H1 (cell line): ENCODE measurements around the gene SLITRK5. TPM values are rescaled to one million over a fixed set of nuclear protein-coding genes. Genes with fewer than 3 reads are reported as not detected.

ENCODE experiments used
- CTCF ChIA-PET: fragments of 300-600 bp; sonication (Branson Sonifier 250); formaldehyde crosslinking; loops from one replicate; lab custom pipeline; 2021; ENCODE audit not compliant: partially characterized antibody; lab: Charles Lee
- POLR2A ChIA-PET: fragments of 300-600 bp; sonication (Branson Sonifier 250); formaldehyde crosslinking; loops from one replicate; lab custom pipeline; 2021; ENCODE audit warnings: inconsistent platforms; ENCODE audit not compliant: partially characterized antibody; lab: Charles Lee
- DNase-seq, 2 experiments: peaks; one replicate each; pipeline versions ENCODE4 v3.0.0 to v3.0.0-alpha.2; 2010 to 2022; ENCODE audit warnings: low spot score in 2 of 2, low read depth in 1 of 2, mixed read lengths in 1 of 2
- FAIRE-seq: peaks from 2 replicates; lab custom pipeline; 2011; peaks lifted over from hg19 to GRCh38; lab: Jason Lieb, UNC
- H2AFZ ChIP-seq: 2 replicates; pipeline ENCODE4 v1.8.1; 2012; ENCODE audit warnings: low read length, inconsistent platforms
- H2AK5ac ChIP-seq: 2 replicates; pipeline ENCODE4 v1.6.1; 2013; ENCODE audit warnings: low read depth, low read length
- H2BK120ac ChIP-seq: replicated peaks from 2 replicates; pipeline ENCODE3; 2013; ENCODE audit warnings: low read depth, low read length, inconsistent platforms
- H2BK12ac ChIP-seq: 2 replicates; pipeline ENCODE4 v1.6.1; 2013; ENCODE audit warnings: low read depth, low read length
- H2BK15ac ChIP-seq: 2 replicates; pipeline ENCODE4 v1.6.1; 2013; ENCODE audit warnings: low read length
- H2BK20ac ChIP-seq: 2 replicates; pipeline ENCODE4 v1.6.1; 2013; ENCODE audit warnings: low read length
- H2BK5ac ChIP-seq: 2 replicates; pipeline ENCODE4 v1.6.1; 2013; ENCODE audit warnings: low read depth, low read length
- H3K14ac ChIP-seq: 2 replicates; pipeline ENCODE4 v1.6.1; 2013; ENCODE audit warnings: inconsistent platforms; ENCODE audit not compliant: insufficient read length
- H3K18ac ChIP-seq: 2 replicates; pipeline ENCODE4 v1.6.1; 2013; ENCODE audit warnings: low read length; ENCODE audit errors: extremely low read depth
- H3K23ac ChIP-seq: 2 replicates; pipeline ENCODE4 v1.6.1; 2013; ENCODE audit warnings: inconsistent platforms; ENCODE audit not compliant: insufficient read length
- H3K23me2 ChIP-seq: 2 replicates; pipeline ENCODE4 v1.6.1; 2013; ENCODE audit warnings: low read depth, low read length
- H3K27ac ChIP-seq: 2 replicates; pipeline ENCODE4 v1.6.1; 2011; ENCODE audit warnings: low read depth, low read length, inconsistent platforms
- H3K27me3 ChIP-seq, 4 experiments: replicated peaks in 1 of 4; 1 replicate in 1 of 4; 2 replicates in 3 of 4; pipeline versions ENCODE4 v1.6.1 to v1.8.1; 2011 to 2013; ENCODE audit warnings: low read length in 3 of 4, mild to moderate bottlenecking in 3 of 4, inconsistent platforms in 2 of 4, mixed read lengths in 2 of 4, moderate library complexity in 1 of 4; ENCODE audit not compliant: control insufficient read depth in 3 of 4, insufficient read depth in 3 of 4; ENCODE audit errors: extremely low read depth in 1 of 4
- H3K36me3 ChIP-seq, 4 experiments: 2 replicates each; pipeline versions ENCODE4 v1.6.1 to v1.8.1; 2011 to 2013; ENCODE audit warnings: mild to moderate bottlenecking in 4 of 4, low read length in 3 of 4, moderate library complexity in 2 of 4, control low read depth in 1 of 4, inconsistent platforms in 1 of 4; ENCODE audit not compliant: insufficient read depth in 4 of 4, control insufficient read depth in 2 of 4
- H3K4ac ChIP-seq: replicated peaks from 2 replicates; pipeline ENCODE3; 2013; ENCODE audit warnings: low read length, low read depth, mixed read lengths, inconsistent platforms; ENCODE audit not compliant: insufficient read length
- H3K4me1 ChIP-seq, 4 experiments: replicated peaks in 1 of 4; 1 replicate in 1 of 4; 2 replicates in 3 of 4; pipeline versions ENCODE4 v1.6.1 to v1.8.1; 2011 to 2013; ENCODE audit warnings: low read length in 3 of 4, inconsistent platforms in 2 of 4, mixed read lengths in 1 of 4; ENCODE audit not compliant: insufficient read depth in 4 of 4, control insufficient read depth in 3 of 4
- H3K4me2 ChIP-seq, 2 experiments: 2 replicates each; pipeline versions ENCODE4 v1.6.1 to v1.8.1; 2011 to 2013; ENCODE audit warnings: low read depth in 2 of 2, low read length in 2 of 2, control low read depth in 1 of 2, inconsistent platforms in 1 of 2, mild to moderate bottlenecking in 1 of 2; ENCODE audit not compliant: insufficient read depth in 1 of 2
- H3K4me3 ChIP-seq, 4 experiments: fragments of 200-600, 300-600 bp in 1 of 4; sonication (generic), shearing (Covaris generic), sonication (Bioruptor Twin) in 1 of 4; 2 replicates each; pipeline versions ENCODE4 v1.5.1 to v1.8.1; 2011 to 2016; ENCODE audit warnings: low read length in 4 of 4, low read depth in 3 of 4, control low read depth in 2 of 4, inconsistent platforms in 2 of 4, mild to moderate bottlenecking in 2 of 4, mixed read lengths in 1 of 4, moderate library complexity in 1 of 4; ENCODE audit not compliant: insufficient read depth in 2 of 4; ENCODE audit errors: extremely low read depth in 1 of 4
- H3K56ac ChIP-seq: replicated peaks from 2 replicates; pipeline ENCODE3; 2013; ENCODE audit warnings: low read depth, mild to moderate bottlenecking, mixed read lengths, low read length, inconsistent platforms; ENCODE audit not compliant: insufficient read length
- H3K79me1 ChIP-seq: 2 replicates; pipeline ENCODE4 v1.6.1; 2013; ENCODE audit warnings: low read depth, low read length, control low read depth
- H3K79me2 ChIP-seq, 2 experiments: 2 replicates each; pipeline versions ENCODE4 v1.6.1 to v1.8.1; 2012 to 2013; ENCODE audit warnings: low read length in 2 of 2, mild to moderate bottlenecking in 2 of 2, inconsistent platforms in 1 of 2; ENCODE audit not compliant: insufficient read depth in 2 of 2, control insufficient read depth in 1 of 2
- H3K9ac ChIP-seq, 4 experiments: replicated peaks in 1 of 4; 1 replicate in 1 of 4; 2 replicates in 3 of 4; pipeline versions ENCODE4 v1.6.1 to v1.8.1; 2011 to 2013; ENCODE audit warnings: low read depth in 3 of 4, low read length in 3 of 4, control low read depth in 2 of 4, mild to moderate bottlenecking in 2 of 4, moderate library complexity in 2 of 4, inconsistent platforms in 1 of 4; ENCODE audit errors: extremely low read depth in 1 of 4
- H3K9me3 ChIP-seq, 2 experiments: 2 replicates each; pipeline versions ENCODE4 v1.6.1 to v1.8.1; 2012 to 2013; ENCODE audit warnings: mild to moderate bottlenecking in 2 of 2, moderate library complexity in 2 of 2, control low read depth in 1 of 2, inconsistent platforms in 1 of 2, low read depth in 1 of 2, low read length in 1 of 2, mixed read lengths in 1 of 2; ENCODE audit not compliant: insufficient read depth in 2 of 2
- H4K20me1 ChIP-seq, 2 experiments: replicated peaks in 1 of 2; 2 replicates each; pipeline versions ENCODE3 to v1.8.1; 2011 to 2013; ENCODE audit warnings: inconsistent platforms in 2 of 2, low read length in 2 of 2, mild to moderate bottlenecking in 1 of 2; ENCODE audit not compliant: insufficient read depth in 2 of 2, control insufficient read depth in 1 of 2
- H4K5ac ChIP-seq: 2 replicates; pipeline ENCODE4 v1.6.1; 2013; ENCODE audit warnings: low read length, low read depth, mixed read lengths, inconsistent platforms; ENCODE audit not compliant: insufficient read length
- H4K8ac ChIP-seq: 2 replicates; pipeline ENCODE4 v1.8.0; 2013; ENCODE audit warnings: mild to moderate bottlenecking, moderate library complexity, low read length, inconsistent platforms; ENCODE audit not compliant: insufficient read depth; ENCODE audit errors: extremely low read depth
- H4K91ac ChIP-seq: replicated peaks from 2 replicates; pipeline ENCODE3; 2013; ENCODE audit warnings: low read length, mixed read lengths, inconsistent platforms; ENCODE audit not compliant: insufficient read length
- EZH2 ChIP-seq: fragments of 200-600 bp; sonication (generic); IDR thresholded peaks from 2 replicates; pipeline ENCODE4 v1.7.1; 2012; ENCODE audit warnings: low read depth, mild to moderate bottlenecking, moderate library complexity, low read length, inconsistent platforms; ENCODE audit not compliant: severe bottlenecking
- PHF8 ChIP-seq: fragments of 200-600 bp; sonication (generic); conservative IDR thresholded peaks from 2 replicates; pipeline ENCODE4 v1.7.1; 2012; ENCODE audit warnings: low read depth, mild to moderate bottlenecking, inconsistent platforms, low read length, moderate library complexity
- RNF2 ChIP-seq: fragments of 200-900, 300-1000 bp; sonication (generic); IDR thresholded peaks from 2 replicates; pipeline ENCODE4 v1.7.1; 2016; ENCODE audit warnings: borderline replicate concordance, low read depth, mild to moderate bottlenecking, antibody characterized with exemption, low read length; ENCODE audit not compliant: poor library complexity, severe bottlenecking; ENCODE audit errors: missing control alignments
- SIX5 ChIP-seq: IDR thresholded peaks from 2 replicates; pipeline ENCODE4 v1.6.1; 2011; ENCODE audit warnings: mild to moderate bottlenecking, low read depth, low read length
- SUZ12 ChIP-seq: fragments of 200-600 bp; sonication (generic); IDR thresholded peaks from 2 replicates; pipeline ENCODE4 v1.6.1; 2012; ENCODE audit warnings: mild to moderate bottlenecking, inconsistent platforms, low read length, moderate library complexity, mixed read lengths
- WGBS, 2 experiments: shearing (Covaris generic) in 1 of 2; methylation state at CpG; one replicate each; pipeline versions ENCODE4 v1.1.6 to v1.1.7; 2013 to 2015; ENCODE audit warnings: low lambda C conversion rate in 2 of 2, mixed read lengths in 2 of 2, inconsistent platforms in 1 of 2, low coverage in 1 of 2, missing lambda C conversion rate in 1 of 2; ENCODE audit not compliant: insufficient replicate concordance in 2 of 2, insufficient coverage in 1 of 2, insufficient read length in 1 of 2; ENCODE audit errors: extremely low coverage in 1 of 2, missing lambda C conversion rate in 1 of 2; 5-methylcytosine and 5-hydroxymethylcytosine counted together
- polyA plus RNA-seq, 7 experiments: library from polyadenylated mRNA; depleted of rRNA in 3 of 7; stranded (reverse) in 5 of 7; unstranded in 2 of 7; fragments of >200 nt in 5 of 7; fragments of 200-250 nt in 2 of 7; gene quantifications; 1 replicate in 5 of 7; 2 replicates in 1 of 7; 4 replicates in 1 of 7; pipeline versions ENCODE4 v1.2.1 to v1.2.3, GENCODE V29; 2011 to 2013; ENCODE audit warnings: missing spikeins in 2 of 7, mixed read lengths in 2 of 7
- total RNA-seq: library from RNA; stranded (reverse); fragmentation: NEBNext Ultra II Directional; extraction: Animal tissue kit (Norgen Biotek cat#: 25700); gene quantifications from 2 replicates; pipeline ENCODE4 v1.2.1, GENCODE V29; 2021

The SLITRK5 gene
- total and polyA plus RNA-seq, 2 of the 8 experiments (the other 6 are each of a cell fraction or from before 2014, with no cell fraction given), result 0.27 to 1.1 TPM

GRCh38 chr13:87675851-87676250, 4.7 kb downstream of the SLITRK5 start:
- Histone ChIP-seq H2BK20ac (no peak overlapping the region), H3K4me3 (peak overlapping the region in 2 of 4 experiments; percentile 4 to 64; a peak in 2 of 8 replicates), H3K27me3 (peaks cover 43 to 63% (median 58%) of the 10 kb centered on the region in 4 experiments), H3K79me1 (no peaks in the 10 kb centered on the region; the same call in 1 of the 2 replicates), H4K8ac (no peak overlapping the region), H3K14ac (no peak overlapping the region), H2BK120ac (no peak overlapping the region), H2BK12ac (no peak overlapping the region), H4K91ac (no peak overlapping the region), H2AFZ (no peak overlapping the region), H3K4me1 (peaks cover 14 to 27% (median 15%) of the 10 kb centered on the region in 4 experiments), H3K4ac (no peak overlapping the region), H3K4me2 (peak overlapping the region; percentile 87 to 99; a peak in 2 of 4 replicates), H2AK5ac (no peak overlapping the region), H3K27ac (no peak overlapping the region), H4K5ac (no peak overlapping the region), H4K20me1 (peaks cover 17 to 24% of the 10 kb centered on the region in 2 experiments), H2BK15ac (no peak overlapping the region), H3K9me3 (no peaks in the 10 kb centered on the region; a peak in 2 of 4 replicates), H2BK5ac (no peak overlapping the region), H3K56ac (no peak overlapping the region), H3K9ac (no peak overlapping the region), H3K36me3 (peaks cover 0 to 7% (median 0%) of the 10 kb centered on the region in 4 experiments; a peak in 1 of 8 replicates), H3K18ac (no peak overlapping the region), H3K23me2 (peaks cover 41% of the 10 kb centered on the region), H3K23ac (no peak overlapping the region), H3K79me2 (no peaks in the 10 kb centered on the region)
- FAIRE-seq, result no peak
- WGBS, 2 experiments, result 44% methylated on average over 10 of the region's 10 CpGs; no CpG with 5 or more reads in 1 of the 2 experiments
- TF ChIP-seq SUZ12, result peak; percentile 75; the same call in 1 of the 2 replicates
- TF ChIP-seq SIX5, result no peak
- TF ChIP-seq PHF8, result no peak
- TF ChIP-seq RNF2, result peak; percentile 66
- TF ChIP-seq EZH2, result peak; percentile 58
- ChIA-PET POLR2A (no interaction called here), CTCF (no interaction called here)
- no peak for DNase-seq
